Fibroblast of lung (primary cell): ENCODE measurements around the gene R3HDM4. TPM values are rescaled to one million over a fixed set of nuclear protein-coding genes. Genes with fewer than 3 reads are reported as not detected.
A peak's percentile ranks its signal among the peaks of the same experiment; 100 is the strongest.

Experiments used
- DNase-seq, 2 donors: peaks; one replicate each; pipeline versions ENCODE4 v3.0.0 to v3.0.0-alpha.2; 2010; ENCODE audit warnings: low read depth in 2 of 2
- H2AFZ ChIP-seq: 2 replicates; pipeline ENCODE4 v1.5.1; 2012; ENCODE audit warnings: low read length, control low read depth, inconsistent platforms
- H3K27ac ChIP-seq: 2 replicates; pipeline ENCODE4 v1.5.1; 2011; ENCODE audit warnings: low read length, control low read depth; ENCODE audit not compliant: insufficient read depth
- H3K27me3 ChIP-seq: 2 replicates; pipeline ENCODE4 v1.5.1; 2011; ENCODE audit warnings: mild to moderate bottlenecking, low read length; ENCODE audit not compliant: control insufficient read depth, insufficient read depth
- H3K36me3 ChIP-seq: 2 replicates; pipeline ENCODE4 v1.5.1; 2011; ENCODE audit warnings: low read length; ENCODE audit not compliant: control insufficient read depth, insufficient read depth
- H3K4me1 ChIP-seq: 2 replicates; pipeline ENCODE4 v1.5.1; 2011; ENCODE audit warnings: low read length; ENCODE audit not compliant: control insufficient read depth, insufficient read depth; ENCODE audit errors: extremely low read depth
- H3K4me2 ChIP-seq: 2 replicates; pipeline ENCODE4 v1.5.1; 2011; ENCODE audit warnings: low read length, control low read depth; ENCODE audit not compliant: insufficient read depth; ENCODE audit errors: extremely low read depth
- H3K4me3 ChIP-seq, 4 experiments: fragments of 200-600 bp in 1 of 4; sonication (generic) in 1 of 4; replicated peaks in 1 of 4; 2 replicates each; pipeline ENCODE4 v1.5.1; 2011 to 2016; ENCODE audit warnings: low read length in 4 of 4, low read depth in 3 of 4, mild to moderate bottlenecking in 3 of 4, control low read depth in 2 of 4, inconsistent platforms in 1 of 4, mixed read lengths in 1 of 4; ENCODE audit not compliant: insufficient read depth in 1 of 4; ENCODE audit errors: control extremely low read depth in 1 of 4
- H3K79me2 ChIP-seq: 2 replicates; pipeline ENCODE4 v1.5.1; 2012; ENCODE audit warnings: mild to moderate bottlenecking, low read length, inconsistent platforms; ENCODE audit not compliant: control insufficient read depth, insufficient read depth
- H3K9ac ChIP-seq: 2 replicates; pipeline ENCODE4 v1.5.1; 2011; ENCODE audit warnings: mild to moderate bottlenecking, low read length, control low read depth; ENCODE audit not compliant: insufficient read depth
- H3K9me3 ChIP-seq: 2 replicates; pipeline ENCODE4 v1.5.1; 2012; ENCODE audit warnings: low read depth, low read length; ENCODE audit not compliant: control insufficient read depth, insufficient read depth
- H4K20me1 ChIP-seq: 2 replicates; pipeline ENCODE4 v1.5.1; 2011; ENCODE audit warnings: low read length; ENCODE audit not compliant: control insufficient read depth, insufficient read depth; ENCODE audit errors: extremely low read depth
- EZH2 ChIP-seq: IDR thresholded peaks from 2 replicates; pipeline ENCODE4 v1.5.1; 2012; ENCODE audit warnings: low read length, control low read depth, mild to moderate bottlenecking; ENCODE audit errors: missing control alignments
- polyA plus RNA-seq, 2 donors: library from polyadenylated mRNA; depleted of rRNA in 1 of 2; stranded (reverse) in 1 of 2; unstranded in 1 of 2; fragments of >200 nt; gene quantifications; 2 replicates each; pipeline ENCODE4 v1.2.1, GENCODE V29; 2011 to 2012; ENCODE audit warnings: missing spikeins in 1 of 2
- total RNA-seq: library from RNA; depleted of rRNA; stranded (reverse); fragments of >200 nt; gene quantifications from 2 replicates; pipeline ENCODE4 v1.2.1, GENCODE V29; 2014
- TF ChIP-seq, protein P1 (sequence below), 2 donors: IDR thresholded peaks in 1 of 2; conservative IDR thresholded peaks in 1 of 2; 1 replicate in 1 of 2; 2 replicates in 1 of 2; pipeline ENCODE4 v1.5.1; 2011 to 2012; ENCODE audit warnings: low read length in 2 of 2, control low read depth in 1 of 2, inconsistent platforms in 1 of 2, low read depth in 1 of 2, mild to moderate bottlenecking in 1 of 2

The R3HDM4 gene
- total and polyA plus RNA-seq, 2 donors (not counting 1 experiment from before 2014, with no cell fraction given) = 13.2 to 25.5 TPM

DNA sequence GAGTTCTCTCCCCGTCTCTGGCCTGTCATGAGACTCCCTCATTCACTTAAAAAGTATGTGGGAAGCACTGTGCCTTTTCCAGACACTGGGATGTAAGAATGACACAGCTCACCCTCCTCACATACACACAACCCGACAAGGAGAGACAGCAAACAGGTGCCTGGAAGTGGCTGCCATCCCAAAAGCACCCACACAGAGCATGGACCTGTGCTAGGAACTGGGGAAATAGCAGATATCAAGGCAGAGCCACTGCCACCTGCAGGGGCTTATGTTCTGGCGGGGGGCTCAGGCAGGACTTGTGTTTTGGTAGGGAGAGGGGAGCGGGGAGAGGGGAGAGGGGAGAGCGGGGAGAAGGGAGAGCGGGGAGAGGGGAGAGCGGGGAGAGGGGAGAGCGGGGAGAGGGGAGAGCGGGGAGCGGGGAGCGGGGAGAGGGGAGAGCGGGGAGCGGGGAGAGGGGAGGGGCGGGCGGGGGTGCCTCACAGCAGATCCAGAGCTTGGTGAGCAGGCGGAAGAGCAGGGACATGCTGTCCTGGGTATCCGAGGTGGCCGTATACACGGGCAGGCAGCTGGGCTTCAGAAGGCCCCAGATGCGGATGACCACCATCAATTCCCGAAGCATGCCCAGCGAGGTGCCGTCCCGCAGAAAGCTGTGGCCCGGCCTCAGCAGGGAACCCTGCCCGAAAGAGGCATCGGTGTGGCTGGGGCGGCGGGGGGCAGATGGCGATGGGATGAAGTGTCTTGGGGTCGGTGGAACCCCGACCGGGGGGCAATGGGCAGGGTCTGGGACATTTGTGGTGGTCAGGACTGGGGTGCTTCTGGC lies 41.4 kb downstream of the R3HDM4 start:
- TF ChIP-seq EZH2 = no peak
- TF ChIP-seq, protein P1, sequence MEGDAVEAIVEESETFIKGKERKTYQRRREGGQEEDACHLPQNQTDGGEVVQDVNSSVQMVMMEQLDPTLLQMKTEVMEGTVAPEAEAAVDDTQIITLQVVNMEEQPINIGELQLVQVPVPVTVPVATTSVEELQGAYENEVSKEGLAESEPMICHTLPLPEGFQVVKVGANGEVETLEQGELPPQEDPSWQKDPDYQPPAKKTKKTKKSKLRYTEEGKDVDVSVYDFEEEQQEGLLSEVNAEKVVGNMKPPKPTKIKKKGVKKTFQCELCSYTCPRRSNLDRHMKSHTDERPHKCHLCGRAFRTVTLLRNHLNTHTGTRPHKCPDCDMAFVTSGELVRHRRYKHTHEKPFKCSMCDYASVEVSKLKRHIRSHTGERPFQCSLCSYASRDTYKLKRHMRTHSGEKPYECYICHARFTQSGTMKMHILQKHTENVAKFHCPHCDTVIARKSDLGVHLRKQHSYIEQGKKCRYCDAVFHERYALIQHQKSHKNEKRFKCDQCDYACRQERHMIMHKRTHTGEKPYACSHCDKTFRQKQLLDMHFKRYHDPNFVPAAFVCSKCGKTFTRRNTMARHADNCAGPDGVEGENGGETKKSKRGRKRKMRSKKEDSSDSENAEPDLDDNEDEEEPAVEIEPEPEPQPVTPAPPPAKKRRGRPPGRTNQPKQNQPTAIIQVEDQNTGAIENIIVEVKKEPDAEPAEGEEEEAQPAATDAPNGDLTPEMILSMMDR (conservative IDR thresholded peaks at IDR 0.05 in 1 of 2, IDR thresholded peaks at IDR 0.05 in 1 of 2; ENCODE audit: low read depth in 1 of 2, low read length in 2 of 2) = no peak
- no peaks in the 10 kb centered on the region for H3K9me3 ChIP-seq
- H3K27me3 ChIP-seq = no peaks in the 10 kb centered on the region
- H3K4me1 ChIP-seq = peaks cover 11% of the 10 kb centered on the region
- H3K4me2 ChIP-seq = no peak overlapping the region
- no peak overlapping the region for H3K27ac ChIP-seq
- H2AFZ ChIP-seq = no peak overlapping the region
- no peak overlapping the region for H3K9ac ChIP-seq
- no peaks in the 10 kb centered on the region for H4K20me1 ChIP-seq
- DNase-seq = peak; percentile 41 to 55
- no peak overlapping the region for H3K4me3 ChIP-seq
- H3K36me3 ChIP-seq = peaks cover 27% of the 10 kb centered on the region
- H3K79me2 ChIP-seq = no peaks in the 10 kb centered on the region

DNA sequence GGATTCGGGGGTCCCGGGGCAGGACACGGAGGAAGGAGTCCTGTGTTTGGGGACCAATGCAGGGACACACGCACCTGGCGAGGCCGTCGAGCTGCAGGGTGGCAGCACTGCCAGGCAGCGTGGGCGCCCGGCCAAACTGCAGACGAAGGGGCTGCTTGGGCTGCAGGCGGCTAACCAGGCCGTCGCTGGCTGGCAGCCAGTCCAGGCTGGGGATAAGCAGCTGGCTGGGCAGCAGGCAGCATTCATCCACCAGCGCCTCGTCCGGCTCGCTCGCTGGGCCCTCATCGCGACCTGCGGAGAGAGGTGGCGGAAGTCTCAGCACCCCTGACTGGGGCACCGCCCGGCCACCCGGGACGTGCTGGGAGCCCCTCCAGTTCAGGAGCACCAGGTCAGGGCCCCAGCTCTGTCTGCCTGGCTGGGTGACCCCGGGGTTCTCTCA lies 42.0 kb downstream of the R3HDM4 start:
- H3K4me1 ChIP-seq = peaks cover 11% of the 10 kb centered on the region
- DNase-seq = peak; percentile 63 to 78
- H3K9ac ChIP-seq = no peak overlapping the region
- H3K4me2 ChIP-seq = no peak overlapping the region
- H2AFZ ChIP-seq = no peak overlapping the region
- peaks cover 26% of the 10 kb centered on the region for H3K36me3 ChIP-seq
- H3K79me2 ChIP-seq = no peaks in the 10 kb centered on the region
- no peak overlapping the region for H3K4me3 ChIP-seq
- H3K27ac ChIP-seq = no peak overlapping the region
- H4K20me1 ChIP-seq = no peaks in the 10 kb centered on the region
- TF ChIP-seq, protein P1 (conservative IDR thresholded peaks at IDR 0.05 in 1 of 2, IDR thresholded peaks at IDR 0.05 in 1 of 2; ENCODE audit: low read depth in 1 of 2, low read length in 2 of 2) = no peak
- TF ChIP-seq EZH2 = no peak
- H3K27me3 ChIP-seq = no peaks in the 10 kb centered on the region
- H3K9me3 ChIP-seq = no peaks in the 10 kb centered on the region

DNA sequence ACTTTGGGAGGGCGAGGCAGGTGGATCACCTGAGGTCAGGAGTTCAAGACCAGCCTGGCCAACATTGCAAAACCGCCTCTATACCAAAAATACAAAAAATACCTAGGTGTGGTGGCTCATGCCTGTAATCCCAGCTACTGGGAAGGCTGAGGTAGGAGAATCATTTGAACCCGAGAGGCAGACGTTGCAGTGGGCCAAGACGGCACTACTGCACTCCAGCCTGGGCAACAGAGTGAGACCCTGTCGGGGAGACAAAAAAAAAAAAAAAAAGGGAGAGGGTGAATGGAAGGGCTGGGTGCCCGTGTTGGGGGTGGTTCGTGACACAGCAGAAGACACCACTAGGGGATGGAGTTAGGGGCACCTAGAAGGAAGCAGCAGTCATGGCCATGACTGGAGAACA lies 42.7 kb downstream of the R3HDM4 start:
- Histone ChIP-seq H3K4me2 (no peak overlapping the region), H3K4me3 (no peak overlapping the region), H4K20me1 (no peaks in the 10 kb centered on the region), H3K9ac (no peak overlapping the region), H3K27ac (peak overlapping the region; percentile 84), H3K4me1 (peaks cover 11% of the 10 kb centered on the region), H3K36me3 (peaks cover 23% of the 10 kb centered on the region), H2AFZ (no peak overlapping the region), H3K79me2 (no peaks in the 10 kb centered on the region), H3K9me3 (no peaks in the 10 kb centered on the region), H3K27me3 (no peaks in the 10 kb centered on the region)
- TF ChIP-seq, protein P1 (conservative IDR thresholded peaks at IDR 0.05 in 1 of 2, IDR thresholded peaks at IDR 0.05 in 1 of 2; ENCODE audit: low read depth in 1 of 2, low read length in 2 of 2) = no peak
- no peak for TF ChIP-seq EZH2
- no peak for DNase-seq
